Breast epithelium (tissue), 4 donors: ENCODE data around the gene MSH6. TPM values are rescaled to one million over a fixed set of nuclear protein-coding genes. Genes with fewer than 3 reads are reported as not detected.

Experiments
- DNase-seq, 2 donors: peaks; one replicate each; pipeline ENCODE4 v3.0.0-alpha.2; 2019; ENCODE audit warnings: low spot score in 2 of 2
- H3K27ac ChIP-seq, 2 donors: fragments of 200-600 bp; sonication (generic) in 1 of 2; one replicate each; pipeline ENCODE4 v1.5.1; 2016 to 2019; ENCODE audit warnings: mild to moderate bottlenecking in 1 of 2
- H3K27me3 ChIP-seq, 2 donors: fragments of 200-600 bp; sonication (generic) in 1 of 2; one replicate each; pipeline versions ENCODE4 v1.5.1 to v1.6.0; 2017 to 2019; ENCODE audit warnings: control low read depth in 1 of 2, mild to moderate bottlenecking in 1 of 2
- H3K36me3 ChIP-seq: fragments of 200-600 bp; one replicate; pipeline ENCODE4 v1.5.1; 2019
- H3K4me1 ChIP-seq, 2 donors: fragments of 200-600 bp; sonication (generic); one replicate each; pipeline ENCODE4 v1.5.1; 2016 to 2019; ENCODE audit warnings: control low read depth in 1 of 2
- H3K4me3 ChIP-seq, 3 donors: fragments of 200-600 bp; sonication (generic); 1 replicate in 2 of 3; 2 replicates in 1 of 3; pipeline ENCODE4 v1.5.1; 2016 to 2019; ENCODE audit warnings: mild to moderate bottlenecking in 3 of 3, moderate library complexity in 2 of 3
- H3K9me3 ChIP-seq, 2 donors: fragments of 200-600 bp; sonication (generic) in 1 of 2; one replicate each; pipeline ENCODE4 v1.5.1; 2016 to 2019; ENCODE audit warnings: control low read depth in 1 of 2
- CTCF ChIP-seq, 3 donors: fragments of 450-650 bp; IDR thresholded peaks; one replicate each; pipeline ENCODE4 v1.5.1; 2016 to 2017; ENCODE audit warnings: antibody characterized with exemption in 3 of 3, mild to moderate bottlenecking in 3 of 3, moderate library complexity in 3 of 3
- POLR2A ChIP-seq: fragments of 450-650 bp; IDR thresholded peaks from one replicate; pipeline ENCODE4 v1.6.1; 2016; ENCODE audit warnings: antibody characterized with exemption, mild to moderate bottlenecking, moderate library complexity
- POLR2AphosphoS5 ChIP-seq, 3 donors: sonication (generic); formaldehyde crosslinking; IDR thresholded peaks; one replicate each; pipeline ENCODE4 v1.6.1; 2017; ENCODE audit warnings: antibody characterized with exemption in 3 of 3
- intact Hi-C: fragments of 100-400 bp; cut with DNase I; formaldehyde crosslinking; loops from one replicate; pipeline ENCODE4 v1.15.1; 2023; ENCODE audit warnings: low total_unique reads
- total RNA-seq, 3 donors: library from RNA; depleted of rRNA; stranded (reverse); fragments of >200 nt; gene quantifications; one replicate each; pipeline ENCODE4 v1.1.0, GENCODE V29; 2016

Gene MSH6
- total RNA-seq, 3 donors from 2014 or later, result 31.4 to 60.0 (median 42.6) TPM

DNA sequence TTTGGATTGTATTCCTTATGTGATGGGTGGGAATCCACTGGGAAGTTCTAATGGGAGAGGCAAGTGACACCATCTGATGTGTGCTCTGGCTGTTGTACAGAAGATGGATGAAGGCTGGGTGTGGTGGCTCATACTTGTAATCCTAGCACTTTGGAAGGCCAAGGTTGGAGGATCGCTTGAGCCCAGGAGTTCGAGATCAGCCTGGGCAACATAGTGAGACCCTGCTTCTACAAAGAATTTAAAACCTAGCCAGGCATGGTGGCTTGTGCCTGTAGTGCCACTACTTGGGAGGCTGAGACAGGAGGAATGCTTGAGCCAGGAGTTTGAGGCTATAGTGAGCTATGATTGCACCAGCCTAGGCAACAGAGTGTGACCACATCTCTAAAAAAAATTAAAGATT is 10.6 kb upstream of the MSH6 start:
- H3K4me1 ChIP-seq, result no peaks in the 10 kb centered on the region
- no peak for TF ChIP-seq POLR2A
- no peak for TF ChIP-seq CTCF (IDR thresholded peaks at IDR 0.05)
- TF ChIP-seq POLR2AphosphoS5 (IDR thresholded peaks at IDR 0.05), result no peak
- no peak overlapping the region for H3K27ac ChIP-seq
- intact Hi-C loops, result no loop called here
- H3K27me3 ChIP-seq, result no peaks in the 10 kb centered on the region
- no peaks in the 10 kb centered on the region for H3K36me3 ChIP-seq
- H3K4me3 ChIP-seq, result no peak overlapping the region
- H3K9me3 ChIP-seq, result no peaks in the 10 kb centered on the region
- DNase-seq, result no peak

- no peaks in the 10 kb centered on the region for H3K36me3 ChIP-seq
- no peaks in the 10 kb centered on the region for H3K4me1 ChIP-seq
- no peak for TF ChIP-seq CTCF (IDR thresholded peaks at IDR 0.05)
- TF ChIP-seq POLR2AphosphoS5 (IDR thresholded peaks at IDR 0.05), result no peak
- no peak for TF ChIP-seq POLR2A
- no peaks in the 10 kb centered on the region for H3K9me3 ChIP-seq
- no peak overlapping the region for H3K4me3 ChIP-seq
- no peak for DNase-seq
- no peaks in the 10 kb centered on the region for H3K27me3 ChIP-seq
- intact Hi-C loops, result no loop called here
- H3K27ac ChIP-seq, result no peak overlapping the region
Measured at GRCh38 chr2:47774567-47774966, 8.4 kb upstream of the MSH6 start.

GRCh38 chr2:47777277-47777937 is 5.5 kb upstream of the MSH6 start:
- intact Hi-C loops, result no loop called here
- H3K36me3 ChIP-seq, result no peaks in the 10 kb centered on the region
- TF ChIP-seq POLR2A (no peak), POLR2AphosphoS5 (IDR thresholded peaks at IDR 0.05) (no peak), CTCF (IDR thresholded peaks at IDR 0.05) (no peak)
- no peaks in the 10 kb centered on the region for H3K4me1 ChIP-seq
- no peaks in the 10 kb centered on the region for H3K27me3 ChIP-seq
- no peak overlapping the region for H3K27ac ChIP-seq
- no peaks in the 10 kb centered on the region for H3K9me3 ChIP-seq
- no peak for DNase-seq
- no peak overlapping the region for H3K4me3 ChIP-seq

DNA sequence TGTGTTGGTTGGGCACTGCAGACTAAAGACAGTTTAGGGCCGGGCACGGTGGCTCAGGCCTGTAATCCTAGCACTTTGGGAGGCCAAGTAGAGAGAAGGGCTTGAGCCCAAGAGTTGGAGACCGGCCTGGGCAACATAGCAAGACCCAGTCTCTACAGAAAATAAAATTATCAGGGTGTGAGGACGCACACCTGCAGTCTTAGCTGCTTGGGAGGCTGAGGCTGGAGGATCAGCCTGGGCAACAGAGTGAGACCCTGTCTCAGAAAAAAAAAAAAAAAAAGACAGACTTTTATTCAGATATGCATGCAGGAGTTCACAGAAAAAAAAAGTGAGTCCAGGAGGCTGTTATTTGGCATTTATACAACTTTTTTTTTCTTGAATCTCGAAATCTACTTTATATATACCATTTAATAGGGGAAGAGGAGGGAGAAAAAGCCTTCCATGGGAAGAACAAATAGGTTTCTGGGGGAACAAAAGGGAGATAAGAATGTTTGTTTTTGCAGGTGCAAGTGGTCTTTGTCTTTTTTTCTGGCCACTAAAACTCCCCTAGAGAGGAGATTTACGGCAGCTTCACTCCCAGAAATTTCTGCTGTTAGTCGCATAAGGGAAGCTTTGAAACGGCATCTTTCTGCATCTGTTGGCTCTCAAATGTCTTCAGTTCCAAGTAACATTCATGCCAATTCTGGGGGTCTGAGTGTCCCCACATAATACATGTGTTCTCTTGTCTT is 4.1 kb upstream of the MSH6 start:
- no peak overlapping the region for H3K4me3 ChIP-seq
- H3K27ac ChIP-seq, result no peak overlapping the region
- H3K4me1 ChIP-seq, result no peaks in the 10 kb centered on the region
- no peaks in the 10 kb centered on the region for H3K9me3 ChIP-seq
- no peak for DNase-seq
- TF ChIP-seq POLR2A (no peak), CTCF (IDR thresholded peaks at IDR 0.05) (no peak), POLR2AphosphoS5 (IDR thresholded peaks at IDR 0.05) (no peak)
- no peaks in the 10 kb centered on the region for H3K36me3 ChIP-seq
- H3K27me3 ChIP-seq, result no peaks in the 10 kb centered on the region
- intact Hi-C loops, result no loop called here

GRCh38 chr2:47779426-47779790 is 3.5 kb upstream of the MSH6 start:
- Histone ChIP-seq H3K4me3 (no peak overlapping the region), H3K27me3 (no peaks in the 10 kb centered on the region), H3K27ac (no peak overlapping the region), H3K36me3 (no peaks in the 10 kb centered on the region), H3K4me1 (no peaks in the 10 kb centered on the region), H3K9me3 (no peaks in the 10 kb centered on the region)
- DNase-seq, result no peak
- TF ChIP-seq CTCF (IDR thresholded peaks at IDR 0.05), result no peak
- no peak for TF ChIP-seq POLR2AphosphoS5 (IDR thresholded peaks at IDR 0.05)
- no peak for TF ChIP-seq POLR2A
- intact Hi-C loops, result no loop called here
